Adipocyte (in vitro differentiated cells): ENCODE data around the gene THSD1.
"Not testable (repeated sequence)": the region's sequence is repeated elsewhere in the genome, so short reads cannot be mapped to it uniquely, and the experiment has no call there.

Source experiments
- DNase-seq: peaks from one replicate; pipeline ENCODE4 v3.0.0-alpha.2; 2015; ENCODE audit warnings: low read depth
- H3K27me3 ChIP-seq: replicated peaks from 2 replicates; pipeline ENCODE4 v1.7.0; 2013; ENCODE audit warnings: mild to moderate bottlenecking, low read length, moderate library complexity; ENCODE audit not compliant: control insufficient read depth, insufficient read depth
- H3K36me3 ChIP-seq: 2 replicates; pipeline ENCODE4 v1.7.0; 2013; ENCODE audit warnings: low read length, mild to moderate bottlenecking, moderate library complexity; ENCODE audit not compliant: control insufficient read depth, insufficient read depth, severe bottlenecking
- H3K4me1 ChIP-seq: 2 replicates; pipeline ENCODE4 v1.7.0; 2013; ENCODE audit warnings: mild to moderate bottlenecking, low read length, moderate library complexity; ENCODE audit not compliant: control insufficient read depth, insufficient read depth
- H3K4me3 ChIP-seq: 2 replicates; pipeline ENCODE4 v1.7.0; 2013; ENCODE audit warnings: mild to moderate bottlenecking, low read length, moderate library complexity
- H3K9ac ChIP-seq: 2 replicates; pipeline ENCODE4 v1.7.0; 2013; ENCODE audit warnings: mild to moderate bottlenecking, low read length, moderate library complexity
- H3K9me3 ChIP-seq: 2 replicates; pipeline ENCODE4 v1.7.0; 2013; ENCODE audit warnings: mild to moderate bottlenecking, low read length, moderate library complexity; ENCODE audit not compliant: control insufficient read depth

Gene THSD1

GRCh38 chr13:52408071-52408658 lies 2.2 kb upstream of the THSD1 start:
- H3K4me1 ChIP-seq = peaks cover 39% of the 10 kb centered on the region
- not testable (repeated sequence) for H3K9ac ChIP-seq, DNase-seq, H3K27me3 ChIP-seq, H3K36me3 ChIP-seq, H3K9me3 ChIP-seq, H3K4me3 ChIP-seq

- not testable (repeated sequence) for H3K9ac ChIP-seq, H3K4me3 ChIP-seq, H3K9me3 ChIP-seq, DNase-seq, H3K27me3 ChIP-seq, H3K36me3 ChIP-seq
- peaks cover 33% of the 10 kb centered on the region for H3K4me1 ChIP-seq
Measured at GRCh38 chr13:52407436-52407835, 1.5 kb upstream of the THSD1 start.

GRCh38 chr13:52406629-52407028 lies 657 bp upstream of the THSD1 start:
- H3K9me3 ChIP-seq = no peaks in the 10 kb centered on the region
- H3K9ac ChIP-seq = peak overlapping the region; percentile 71
- H3K4me1 ChIP-seq = peaks cover 25% of the 10 kb centered on the region
- H3K27me3 ChIP-seq = no peaks in the 10 kb centered on the region
- peak overlapping the region; percentile 91 for H3K4me3 ChIP-seq
- H3K36me3 ChIP-seq = no peaks in the 10 kb centered on the region
- no peak for DNase-seq

GRCh38 chr13:52405369-52405766 lies 604 bp downstream of the THSD1 start:
- Histone ChIP-seq H3K4me3 (peak overlapping the region; percentile 91), H3K9ac (peak overlapping the region; percentile 86), H3K36me3 (no peaks in the 10 kb centered on the region), H3K9me3 (no peaks in the 10 kb centered on the region), H3K27me3 (no peaks in the 10 kb centered on the region), H3K4me1 (peaks cover 13% of the 10 kb centered on the region)
- DNase-seq = peak; percentile 37

- H3K9ac ChIP-seq = no peak overlapping the region
- H3K4me3 ChIP-seq = no peak overlapping the region
- no peak for DNase-seq
- no peaks in the 10 kb centered on the region for H3K9me3 ChIP-seq
- H3K36me3 ChIP-seq = no peaks in the 10 kb centered on the region
- H3K4me1 ChIP-seq = peaks cover 2% of the 10 kb centered on the region
- H3K27me3 ChIP-seq = no peaks in the 10 kb centered on the region
Measured at GRCh38 chr13:52399708-52400107, 6.3 kb downstream of the THSD1 start.

- Histone ChIP-seq H3K4me1 (peaks cover 2% of the 10 kb centered on the region), H3K9me3 (no peaks in the 10 kb centered on the region), H3K9ac (no peak overlapping the region), H3K36me3 (no peaks in the 10 kb centered on the region), H3K4me3 (no peak overlapping the region), H3K27me3 (no peaks in the 10 kb centered on the region)
- no peak for DNase-seq
Measured at GRCh38 chr13:52399046-52399445, 6.9 kb downstream of the THSD1 start.

- peaks cover 2% of the 10 kb centered on the region for H3K4me1 ChIP-seq
- no peaks in the 10 kb centered on the region for H3K36me3 ChIP-seq
- H3K9ac ChIP-seq = no peak overlapping the region
- H3K4me3 ChIP-seq = no peak overlapping the region
- no peak for DNase-seq
- no peaks in the 10 kb centered on the region for H3K27me3 ChIP-seq
- H3K9me3 ChIP-seq = no peaks in the 10 kb centered on the region
Measured at GRCh38 chr13:52395704-52396103, 10.3 kb downstream of the THSD1 start.

GRCh38 chr13:52394586-52394985 lies 11.4 kb downstream of the THSD1 start:
- no peak overlapping the region for H3K4me3 ChIP-seq
- DNase-seq = no peak
- H3K4me1 ChIP-seq = peaks cover 2% of the 10 kb centered on the region
- no peak overlapping the region for H3K9ac ChIP-seq
- H3K27me3 ChIP-seq = no peaks in the 10 kb centered on the region
- no peaks in the 10 kb centered on the region for H3K36me3 ChIP-seq
- H3K9me3 ChIP-seq = no peaks in the 10 kb centered on the region

GRCh38 chr13:52393572-52394357 lies 12.2 kb downstream of the THSD1 start:
- no peak for DNase-seq
- H3K36me3 ChIP-seq = no peaks in the 10 kb centered on the region
- H3K9ac ChIP-seq = no peak overlapping the region
- no peak overlapping the region for H3K4me3 ChIP-seq
- H3K27me3 ChIP-seq = no peaks in the 10 kb centered on the region
- no peaks in the 10 kb centered on the region for H3K9me3 ChIP-seq
- H3K4me1 ChIP-seq = peaks cover 2% of the 10 kb centered on the region

- no peaks in the 10 kb centered on the region for H3K27me3 ChIP-seq
- no peaks in the 10 kb centered on the region for H3K36me3 ChIP-seq
- no peak for DNase-seq
- no peak overlapping the region for H3K4me3 ChIP-seq
- no peaks in the 10 kb centered on the region for H3K4me1 ChIP-seq
- H3K9ac ChIP-seq = no peak overlapping the region
- H3K9me3 ChIP-seq = no peaks in the 10 kb centered on the region
Measured at GRCh38 chr13:52387721-52388120, 18.3 kb downstream of the THSD1 start.

- Histone ChIP-seq H3K9ac (no peak overlapping the region), H3K4me1 (no peaks in the 10 kb centered on the region), H3K4me3 (no peak overlapping the region), H3K27me3 (no peaks in the 10 kb centered on the region), H3K9me3 (no peaks in the 10 kb centered on the region), H3K36me3 (no peaks in the 10 kb centered on the region)
- DNase-seq = no peak
Measured at GRCh38 chr13:52385870-52386269, 20.1 kb downstream of the THSD1 start.
